DOHH2 (cell line): Measurements from ENCODE around the gene STUM.

ENCODE experiments used
- EZH2phosphoT487 ChIP-seq: fragments of 200-600 bp; sonication (generic); IDR thresholded peaks from 2 replicates; pipeline ENCODE4 v1.6.1; 2017; ENCODE audit warnings: borderline replicate concordance, mild to moderate bottlenecking, antibody characterized with exemption, low read length, moderate library complexity, mixed read lengths
- TF ChIP-seq, protein P1 (sequence below): fragments of 200-600 bp; sonication (generic); IDR thresholded peaks from one replicate; pipeline ENCODE4 v1.5.1; 2014; ENCODE audit warnings: antibody characterized with exemption, mild to moderate bottlenecking, low read depth, low read length; ENCODE audit not compliant: poor library complexity, severe bottlenecking

DNA sequence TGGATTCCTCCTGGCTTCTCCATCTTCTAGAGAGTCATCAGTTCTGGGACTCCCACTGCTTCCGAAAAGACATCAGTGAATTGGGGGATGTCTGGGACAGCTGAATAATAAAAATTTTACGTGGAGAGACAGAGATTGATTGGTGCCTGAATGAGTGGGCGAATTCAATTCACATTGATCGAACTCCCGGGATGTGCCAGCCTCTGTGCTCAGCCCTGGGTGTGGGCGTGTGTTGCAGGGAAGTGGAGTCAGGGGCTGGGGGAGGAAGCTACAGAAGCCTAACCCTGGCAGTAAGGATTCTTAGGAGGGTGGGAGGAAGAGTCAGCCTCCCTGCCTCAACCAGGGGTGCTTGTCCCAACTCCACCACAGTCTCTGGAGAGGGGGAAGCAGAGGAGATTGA, 18.0 kb upstream of the STUM start:
- TF ChIP-seq, protein P1, sequence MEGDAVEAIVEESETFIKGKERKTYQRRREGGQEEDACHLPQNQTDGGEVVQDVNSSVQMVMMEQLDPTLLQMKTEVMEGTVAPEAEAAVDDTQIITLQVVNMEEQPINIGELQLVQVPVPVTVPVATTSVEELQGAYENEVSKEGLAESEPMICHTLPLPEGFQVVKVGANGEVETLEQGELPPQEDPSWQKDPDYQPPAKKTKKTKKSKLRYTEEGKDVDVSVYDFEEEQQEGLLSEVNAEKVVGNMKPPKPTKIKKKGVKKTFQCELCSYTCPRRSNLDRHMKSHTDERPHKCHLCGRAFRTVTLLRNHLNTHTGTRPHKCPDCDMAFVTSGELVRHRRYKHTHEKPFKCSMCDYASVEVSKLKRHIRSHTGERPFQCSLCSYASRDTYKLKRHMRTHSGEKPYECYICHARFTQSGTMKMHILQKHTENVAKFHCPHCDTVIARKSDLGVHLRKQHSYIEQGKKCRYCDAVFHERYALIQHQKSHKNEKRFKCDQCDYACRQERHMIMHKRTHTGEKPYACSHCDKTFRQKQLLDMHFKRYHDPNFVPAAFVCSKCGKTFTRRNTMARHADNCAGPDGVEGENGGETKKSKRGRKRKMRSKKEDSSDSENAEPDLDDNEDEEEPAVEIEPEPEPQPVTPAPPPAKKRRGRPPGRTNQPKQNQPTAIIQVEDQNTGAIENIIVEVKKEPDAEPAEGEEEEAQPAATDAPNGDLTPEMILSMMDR: no peak
- TF ChIP-seq EZH2phosphoT487: no peak
